Thyroid gland (tissue), 4 donors: ENCODE measurements around the gene POLR1A.

ENCODE experiments used
- CTCF ChIP-seq, 6 experiments: fragments of 200-600 bp in 3 of 6; fragments of 450-650 bp in 3 of 6; sonication (generic) in 3 of 6; IDR thresholded peaks; one replicate each; pipeline ENCODE4 v1.5.1; 2016 to 2019; ENCODE audit warnings: antibody characterized with exemption in 6 of 6, mild to moderate bottlenecking in 2 of 6, inconsistent platforms in 1 of 6, moderate library complexity in 1 of 6
- POLR2A ChIP-seq, 2 donors: fragments of 450-650 bp; IDR thresholded peaks; one replicate each; pipeline ENCODE4 v1.6.1; 2017; ENCODE audit warnings: antibody characterized with exemption in 2 of 2, mild to moderate bottlenecking in 2 of 2, moderate library complexity in 1 of 2

GRCh38 chr2:86029873-86030272 lies 75.8 kb downstream of the POLR1A start:
- TF ChIP-seq POLR2A (IDR thresholded peaks at IDR 0.05) = peak in 1 of 2 donors; percentile 64
- peak in 2 of 6 experiments; percentile 36 to 46 for TF ChIP-seq CTCF (IDR thresholded peaks at IDR 0.05)
